SK-N-SH (cell line): Measurements from ENCODE around the gene RNF214. TPM values are rescaled to one million over a fixed set of nuclear protein-coding genes. Genes with fewer than 3 reads are reported as not detected.

ENCODE experiments used
- CTCF ChIA-PET: fragments of 300-600, 350-600 bp; formaldehyde crosslinking; extraction: SDS; loops from one replicate; lab custom pipeline; 2021; lab: Yijun Ruan, JAX
- POLR2A ChIA-PET: fragments of 350-600 bp; sonication (Branson Sonifier 250); formaldehyde crosslinking; extraction: SDS; loops from one replicate; lab custom pipeline; 2020; ENCODE audit warnings: antibody characterized with exemption, inconsistent platforms; lab: Yijun Ruan, JAX
- DNase-seq: peaks from one replicate; pipeline ENCODE4 v3.0.0; 2012
- H2AFZ ChIP-seq: fragments of 200-600 bp; sonication (generic); 2 replicates; pipeline ENCODE4 v1.8.1; 2016; ENCODE audit warnings: antibody characterized with exemption, mild to moderate bottlenecking, low read depth
- H3F3A ChIP-seq: fragments of 200-600 bp; sonication (generic); replicated peaks from 2 replicates; pipeline ENCODE3; 2016; ENCODE audit warnings: antibody characterized with exemption, mild to moderate bottlenecking; ENCODE audit not compliant: insufficient read depth
- H3K27ac ChIP-seq, 2 experiments: fragments of 200-500 bp in 1 of 2; fragments of 200-600 bp in 1 of 2; sonication (Bioruptor generic) in 1 of 2; sonication (generic), shearing (Covaris generic) in 1 of 2; 2 replicates each; pipeline versions ENCODE4 v1.5.1 to v1.6.1; 2014 to 2016; ENCODE audit warnings: low read depth in 2 of 2, inconsistent platforms in 1 of 2, low read length in 1 of 2, mild to moderate bottlenecking in 1 of 2, mixed read lengths in 1 of 2
- H3K27me3 ChIP-seq: fragments of 200-600 bp; sonication (generic), shearing (Covaris generic); 2 replicates; pipeline ENCODE4 v1.6.1; 2016; ENCODE audit warnings: mixed run types; ENCODE audit not compliant: insufficient read depth
- H3K36me3 ChIP-seq, 2 experiments: fragments of 200-500 bp in 1 of 2; fragments of 200-600 bp in 1 of 2; sonication (Bioruptor generic) in 1 of 2; sonication (generic) in 1 of 2; replicated peaks in 1 of 2; 2 replicates each; pipeline versions ENCODE3 to v1.5.1; 2014 to 2016; ENCODE audit warnings: low read length in 1 of 2, mild to moderate bottlenecking in 1 of 2; ENCODE audit not compliant: insufficient read depth in 2 of 2, control insufficient read depth in 1 of 2
- H3K4me1 ChIP-seq, 2 experiments: fragments of 200-500 bp in 1 of 2; fragments of 200-600 bp in 1 of 2; sonication (Bioruptor generic) in 1 of 2; sonication (generic), shearing (Covaris generic) in 1 of 2; 2 replicates each; pipeline versions ENCODE4 v1.5.1 to v1.6.1; 2014 to 2016; ENCODE audit warnings: low read depth in 1 of 2, low read length in 1 of 2, mixed run types in 1 of 2; ENCODE audit not compliant: insufficient read depth in 2 of 2, control insufficient read depth in 1 of 2
- H3K4me2 ChIP-seq: fragments of 200-600 bp; sonication (generic), shearing (Covaris generic); 2 replicates; pipeline ENCODE4 v1.6.1; 2017; ENCODE audit warnings: mixed run types
- H3K4me3 ChIP-seq, 2 experiments: fragments of 200-500 bp in 1 of 2; fragments of 200-600 bp in 1 of 2; sonication (Bioruptor generic) in 1 of 2; sonication (generic), shearing (Covaris generic) in 1 of 2; 2 replicates each; pipeline versions ENCODE4 v1.5.1 to v1.8.1; 2014 to 2016; ENCODE audit warnings: low read depth in 2 of 2, inconsistent platforms in 1 of 2, low read length in 1 of 2, mild to moderate bottlenecking in 1 of 2, mixed read lengths in 1 of 2, moderate library complexity in 1 of 2
- H3K79me2 ChIP-seq: fragments of 200-600 bp; sonication (generic); 2 replicates; pipeline ENCODE4 v1.8.1; 2017; ENCODE audit warnings: mild to moderate bottlenecking; ENCODE audit not compliant: insufficient read depth
- H3K9ac ChIP-seq: fragments of 200-600 bp; sonication (generic); 2 replicates; pipeline ENCODE4 v1.6.1; 2017; ENCODE audit warnings: mixed run types
- H3K9me2 ChIP-seq: fragments of 200-600 bp; sonication (generic); 2 replicates; pipeline ENCODE4 v1.6.1; 2017; ENCODE audit warnings: mixed run types
- H3K9me3 ChIP-seq: fragments of 200-600 bp; sonication (generic); 2 replicates; pipeline ENCODE4 v1.6.1; 2017; ENCODE audit warnings: mixed run types, mild to moderate bottlenecking, moderate library complexity
- H4K20me1 ChIP-seq: fragments of 200-600 bp; sonication (generic); 2 replicates; pipeline ENCODE4 v1.6.1; 2017; ENCODE audit warnings: mild to moderate bottlenecking, mixed run types; ENCODE audit not compliant: insufficient read depth
- EP300 ChIP-seq, 2 experiments: IDR thresholded peaks; 2 replicates each; pipeline versions ENCODE4 v1.4.0 to v1.6.1; 2012; ENCODE audit warnings: borderline replicate concordance in 1 of 2, low read depth in 1 of 2, low read length in 1 of 2
- FOSL2 ChIP-seq: IDR thresholded peaks from 2 replicates; pipeline ENCODE4 v1.4.0; 2012; ENCODE audit warnings: low read depth, mild to moderate bottlenecking, moderate library complexity, borderline replicate concordance
- MEF2A ChIP-seq: IDR thresholded peaks from 2 replicates; pipeline ENCODE4 v1.4.0; 2012; ENCODE audit warnings: low read depth, borderline replicate concordance
- RAD21 ChIP-seq: IDR thresholded peaks from 2 replicates; pipeline ENCODE4 v1.6.1; 2012; ENCODE audit warnings: mild to moderate bottlenecking, low read length
- RFX5 ChIP-seq: IDR thresholded peaks from 2 replicates; pipeline ENCODE4 v1.6.1; 2012; ENCODE audit warnings: mild to moderate bottlenecking, improper control_type of control experiment, low read length
- SIN3A ChIP-seq: IDR thresholded peaks from 2 replicates; pipeline ENCODE4 v1.6.1; 2012; ENCODE audit warnings: low read depth, mild to moderate bottlenecking, low read length, moderate library complexity, borderline replicate concordance
- YY1 ChIP-seq: IDR thresholded peaks from 2 replicates; pipeline ENCODE4 v1.4.0; 2012; ENCODE audit warnings: low read depth, mild to moderate bottlenecking
- WGBS: methylation state at CpG from one replicate; pipeline ENCODE4 v1.1.6; 2017; ENCODE audit warnings: low lambda C conversion rate; 5-methylcytosine and 5-hydroxymethylcytosine counted together
- polyA plus RNA-seq, 3 experiments: library from polyadenylated mRNA; depleted of rRNA; stranded (reverse); fragments of >200 nt; gene quantifications; 2 replicates each; pipeline ENCODE4 v1.2.3, GENCODE V29; 2012
- TF ChIP-seq, protein P1 (sequence below): fragments of 200-600 bp; sonication (generic); IDR thresholded peaks from 2 replicates; pipeline ENCODE4 v1.6.1; 2017; ENCODE audit warnings: antibody characterized with exemption, mild to moderate bottlenecking, moderate library complexity
- TF ChIP-seq, protein P2 (sequence below): IDR thresholded peaks from 2 replicates; pipeline ENCODE4 v1.4.0; 2012; ENCODE audit warnings: low read depth, borderline replicate concordance
- TF ChIP-seq, protein P3 (sequence below): fragments of 150-350 bp; IDR thresholded peaks from 2 replicates; pipeline ENCODE4 v1.6.1; 2016; ENCODE audit warnings: mild to moderate bottlenecking, low read depth, low read length
- TF ChIP-seq, protein P4 (sequence below): IDR thresholded peaks from 2 replicates; pipeline ENCODE4; 2012
- TF ChIP-seq, protein P5 (sequence below): IDR thresholded peaks from 2 replicates; pipeline ENCODE4 v1.4.0; 2012; ENCODE audit warnings: low read depth

The RNF214 gene
- polyA plus RNA-seq, 1 of the 3 experiments (the other 2 are of a cell fraction) = 15.4 TPM

DNA sequence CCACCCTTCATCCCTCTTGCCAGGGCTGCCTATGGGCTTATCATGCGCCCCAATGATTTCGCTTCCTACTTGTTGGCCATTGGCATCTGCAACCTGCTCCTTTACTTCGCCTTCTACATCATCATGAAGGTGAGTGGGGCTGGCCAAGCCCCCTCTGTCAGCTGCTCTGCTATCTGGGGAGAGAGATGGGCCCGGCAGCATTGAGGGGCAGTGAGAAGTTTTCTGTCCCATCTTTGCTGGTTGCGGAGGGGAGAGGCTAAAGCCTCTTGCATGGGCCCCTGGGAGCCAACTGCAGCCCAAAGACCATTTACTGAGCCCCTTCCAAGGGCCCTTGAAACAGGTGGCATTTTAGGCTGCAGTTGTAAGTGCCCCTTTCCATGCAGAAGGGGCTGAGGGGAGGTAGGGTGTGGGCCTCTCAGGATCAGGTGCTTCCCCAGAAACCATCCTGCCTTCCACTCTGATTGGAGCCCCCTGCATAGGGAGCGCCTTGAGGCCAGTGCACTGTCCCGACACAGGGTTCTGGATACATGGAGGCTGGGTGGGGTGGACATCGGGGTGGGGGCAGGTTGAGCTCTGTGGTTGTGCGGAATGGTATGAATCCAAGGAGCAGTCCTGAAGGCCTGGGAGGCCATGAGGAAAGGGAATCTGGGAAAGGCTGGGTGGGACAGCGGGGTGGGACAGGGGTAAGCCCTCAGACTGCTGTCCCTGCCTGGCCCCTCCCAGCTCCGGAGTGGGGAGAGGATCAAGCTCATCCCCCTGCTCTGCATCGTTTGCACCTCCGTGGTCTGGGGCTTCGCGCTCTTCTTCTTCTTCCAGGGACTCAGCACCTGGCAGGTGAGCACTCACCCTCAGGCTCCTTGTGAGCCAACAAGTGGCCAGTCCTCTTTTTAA lies 39.1 kb upstream of the RNF214 start:
- peaks cover 10% of the 10 kb centered on the region for H3K79me2 ChIP-seq
- peaks cover 0 to 17% of the 10 kb centered on the region in 2 experiments for H3K36me3 ChIP-seq
- H3K9me2 ChIP-seq = no peaks in the 10 kb centered on the region
- ChIA-PET POLR2A (interaction anchor here (1.0 kb wide), 1 partner anchor 15 kb away, joined by 3 read pairs; the partner anchor contains the start of gene SIDT2), CTCF (interaction anchor here (0.8 kb wide), 1 partner anchor 33 kb away, joined by 3 read pairs; no protein-coding TSS in a partner anchor)
- TF ChIP-seq RFX5 (no peak), YY1 (no peak)
- TF ChIP-seq, protein P1, sequence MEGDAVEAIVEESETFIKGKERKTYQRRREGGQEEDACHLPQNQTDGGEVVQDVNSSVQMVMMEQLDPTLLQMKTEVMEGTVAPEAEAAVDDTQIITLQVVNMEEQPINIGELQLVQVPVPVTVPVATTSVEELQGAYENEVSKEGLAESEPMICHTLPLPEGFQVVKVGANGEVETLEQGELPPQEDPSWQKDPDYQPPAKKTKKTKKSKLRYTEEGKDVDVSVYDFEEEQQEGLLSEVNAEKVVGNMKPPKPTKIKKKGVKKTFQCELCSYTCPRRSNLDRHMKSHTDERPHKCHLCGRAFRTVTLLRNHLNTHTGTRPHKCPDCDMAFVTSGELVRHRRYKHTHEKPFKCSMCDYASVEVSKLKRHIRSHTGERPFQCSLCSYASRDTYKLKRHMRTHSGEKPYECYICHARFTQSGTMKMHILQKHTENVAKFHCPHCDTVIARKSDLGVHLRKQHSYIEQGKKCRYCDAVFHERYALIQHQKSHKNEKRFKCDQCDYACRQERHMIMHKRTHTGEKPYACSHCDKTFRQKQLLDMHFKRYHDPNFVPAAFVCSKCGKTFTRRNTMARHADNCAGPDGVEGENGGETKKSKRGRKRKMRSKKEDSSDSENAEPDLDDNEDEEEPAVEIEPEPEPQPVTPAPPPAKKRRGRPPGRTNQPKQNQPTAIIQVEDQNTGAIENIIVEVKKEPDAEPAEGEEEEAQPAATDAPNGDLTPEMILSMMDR = no peak
- TF ChIP-seq, protein P2, sequence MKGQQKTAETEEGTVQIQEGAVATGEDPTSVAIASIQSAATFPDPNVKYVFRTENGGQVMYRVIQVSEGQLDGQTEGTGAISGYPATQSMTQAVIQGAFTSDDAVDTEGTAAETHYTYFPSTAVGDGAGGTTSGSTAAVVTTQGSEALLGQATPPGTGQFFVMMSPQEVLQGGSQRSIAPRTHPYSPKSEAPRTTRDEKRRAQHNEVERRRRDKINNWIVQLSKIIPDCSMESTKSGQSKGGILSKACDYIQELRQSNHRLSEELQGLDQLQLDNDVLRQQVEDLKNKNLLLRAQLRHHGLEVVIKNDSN = no peak
- TF ChIP-seq, protein P3, sequence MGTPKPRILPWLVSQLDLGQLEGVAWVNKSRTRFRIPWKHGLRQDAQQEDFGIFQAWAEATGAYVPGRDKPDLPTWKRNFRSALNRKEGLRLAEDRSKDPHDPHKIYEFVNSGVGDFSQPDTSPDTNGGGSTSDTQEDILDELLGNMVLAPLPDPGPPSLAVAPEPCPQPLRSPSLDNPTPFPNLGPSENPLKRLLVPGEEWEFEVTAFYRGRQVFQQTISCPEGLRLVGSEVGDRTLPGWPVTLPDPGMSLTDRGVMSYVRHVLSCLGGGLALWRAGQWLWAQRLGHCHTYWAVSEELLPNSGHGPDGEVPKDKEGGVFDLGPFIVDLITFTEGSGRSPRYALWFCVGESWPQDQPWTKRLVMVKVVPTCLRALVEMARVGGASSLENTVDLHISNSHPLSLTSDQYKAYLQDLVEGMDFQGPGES = no peak
- peaks cover 3 to 4% of the 10 kb centered on the region in 2 experiments; a peak in 3 of 4 replicates for H3K4me1 ChIP-seq
- no peak overlapping the region for H2AFZ ChIP-seq
- no peak overlapping the region for H3K4me3 ChIP-seq
- no peaks in the 10 kb centered on the region for H3K9me3 ChIP-seq
- no peak overlapping the region for H3K27ac ChIP-seq
- H3K4me2 ChIP-seq = no peak overlapping the region
- H4K20me1 ChIP-seq = no peaks in the 10 kb centered on the region
- no peaks in the 10 kb centered on the region for H3K27me3 ChIP-seq
- 93% methylated on average over 15 of the region's 15 CpGs for WGBS
- peaks cover 1% of the 10 kb centered on the region for H3F3A ChIP-seq
- no peak overlapping the region for H3K9ac ChIP-seq
- DNase-seq = no peak

DNA sequence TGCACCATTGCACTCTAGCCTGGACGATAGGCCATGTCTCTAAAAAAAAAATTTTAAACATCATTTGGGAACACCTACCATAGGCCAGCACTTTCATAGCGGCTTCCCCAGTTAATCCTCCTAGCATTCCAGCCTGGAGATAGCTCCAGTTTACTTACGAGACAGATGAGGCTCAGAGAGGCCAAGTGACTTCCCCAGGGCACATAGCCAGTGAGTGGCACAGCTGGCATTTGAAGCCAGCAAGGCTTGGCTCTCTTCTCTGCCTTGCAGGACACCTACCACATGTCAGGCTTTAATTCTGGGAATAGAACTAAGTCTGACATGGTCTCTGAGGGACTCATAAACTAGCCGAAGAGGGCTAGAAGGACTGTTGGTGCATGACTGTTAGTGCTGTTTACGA lies 38.2 kb upstream of the RNF214 start:
- no peak overlapping the region for H2AFZ ChIP-seq
- no peak overlapping the region for H3K4me3 ChIP-seq
- peaks cover 6 to 9% of the 10 kb centered on the region in 2 experiments; a peak in 3 of 4 replicates for H3K4me1 ChIP-seq
- peaks cover 0 to 13% of the 10 kb centered on the region in 2 experiments for H3K36me3 ChIP-seq
- DNase-seq = no peak
- 98% methylated on average over 5 of the region's 5 CpGs for WGBS
- no peak overlapping the region for H3K9ac ChIP-seq
- TF ChIP-seq RFX5 (no peak), YY1 (no peak), FOSL2 (no peak), RAD21 (no peak), SIN3A (no peak), EP300 (IDR thresholded peaks at IDR 0.05; ENCODE audit: borderline replicate concordance in 1 of 2, low read depth in 1 of 2, low read length in 1 of 2) (no peak), MEF2A (no peak)
- TF ChIP-seq, protein P1 = no peak
- TF ChIP-seq, protein P4, sequence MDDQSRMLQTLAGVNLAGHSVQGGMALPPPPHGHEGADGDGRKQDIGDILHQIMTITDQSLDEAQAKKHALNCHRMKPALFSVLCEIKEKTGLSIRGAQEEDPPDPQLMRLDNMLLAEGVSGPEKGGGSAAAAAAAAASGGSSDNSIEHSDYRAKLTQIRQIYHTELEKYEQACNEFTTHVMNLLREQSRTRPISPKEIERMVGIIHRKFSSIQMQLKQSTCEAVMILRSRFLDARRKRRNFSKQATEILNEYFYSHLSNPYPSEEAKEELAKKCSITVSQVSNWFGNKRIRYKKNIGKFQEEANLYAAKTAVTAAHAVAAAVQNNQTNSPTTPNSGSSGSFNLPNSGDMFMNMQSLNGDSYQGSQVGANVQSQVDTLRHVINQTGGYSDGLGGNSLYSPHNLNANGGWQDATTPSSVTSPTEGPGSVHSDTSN = no peak
- TF ChIP-seq, protein P5, sequence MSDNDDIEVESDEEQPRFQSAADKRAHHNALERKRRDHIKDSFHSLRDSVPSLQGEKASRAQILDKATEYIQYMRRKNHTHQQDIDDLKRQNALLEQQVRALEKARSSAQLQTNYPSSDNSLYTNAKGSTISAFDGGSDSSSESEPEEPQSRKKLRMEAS = no peak
- POLR2A ChIA-PET = interaction anchor here (0.6 to 1.0 kb wide), 2 partner anchors 16 to 21 kb away, joined by 3 read pairs; partner anchors contain the start of gene SIDT2
- H3K27me3 ChIP-seq = no peaks in the 10 kb centered on the region
- no peaks in the 10 kb centered on the region for H4K20me1 ChIP-seq
- CTCF ChIA-PET = interaction anchor here (0.8 kb wide), 1 partner anchor 32 kb away, joined by 3 read pairs; no protein-coding TSS in a partner anchor
- H3K27ac ChIP-seq = no peak overlapping the region
- no peaks in the 10 kb centered on the region for H3K9me3 ChIP-seq
- H3K9me2 ChIP-seq = no peaks in the 10 kb centered on the region
- H3F3A ChIP-seq = peaks cover 4% of the 10 kb centered on the region
- peaks cover 19% of the 10 kb centered on the region for H3K79me2 ChIP-seq
- no peak overlapping the region for H3K4me2 ChIP-seq
